GM06990 (cell line): ENCODE data around the gene ATG4D.

Experiments used
- DNase-seq: peaks from one replicate; pipeline ENCODE4 v3.0.0-alpha.2; 2011; ENCODE audit not compliant: insufficient read length; ENCODE audit errors: extremely low read depth
- H3K27me3 ChIP-seq: replicated peaks from 2 replicates; pipeline ENCODE4 v1.6.0; 2011; ENCODE audit warnings: low read length; ENCODE audit not compliant: control insufficient read depth, insufficient read depth
- H3K36me3 ChIP-seq: 2 replicates; pipeline ENCODE4 v1.5.1; 2011; ENCODE audit warnings: low read length; ENCODE audit not compliant: control insufficient read depth, insufficient read depth
- H3K4me3 ChIP-seq: replicated peaks from 2 replicates; pipeline ENCODE4 v1.5.1; 2011; ENCODE audit warnings: low read depth, mild to moderate bottlenecking, control low read depth, low read length
- CTCF ChIP-seq: IDR thresholded peaks from 2 replicates; pipeline ENCODE4 v1.5.1; 2011; ENCODE audit warnings: low read length, control low read depth, mild to moderate bottlenecking, inconsistent platforms; ENCODE audit not compliant: insufficient read depth, poor library complexity, severe bottlenecking

Gene ATG4D

GRCh38 chr19:10593148-10593547 is 49.4 kb downstream of the ATG4D start:
- no peaks in the 10 kb centered on the region for H3K27me3 ChIP-seq
- no peak for TF ChIP-seq CTCF
- H3K4me3 ChIP-seq = no peak overlapping the region
- H3K36me3 ChIP-seq = no peaks in the 10 kb centered on the region
- no peak for DNase-seq

GRCh38 chr19:10593820-10594637 is 50.3 kb downstream of the ATG4D start:
- no peaks in the 10 kb centered on the region for H3K27me3 ChIP-seq
- DNase-seq = peak; percentile 70
- TF ChIP-seq CTCF = no peak
- H3K36me3 ChIP-seq = no peaks in the 10 kb centered on the region
- H3K4me3 ChIP-seq = no peak overlapping the region

- no peaks in the 10 kb centered on the region for H3K36me3 ChIP-seq
- TF ChIP-seq CTCF = no peak
- no peaks in the 10 kb centered on the region for H3K27me3 ChIP-seq
- DNase-seq = no peak
- no peak overlapping the region for H3K4me3 ChIP-seq
Measured at GRCh38 chr19:10600149-10600548, 56.4 kb downstream of the ATG4D start.

GRCh38 chr19:10601999-10602329 is 58.3 kb downstream of the ATG4D start:
- Histone ChIP-seq H3K27me3 (no peaks in the 10 kb centered on the region), H3K4me3 (peak overlapping the region; percentile 35), H3K36me3 (no peaks in the 10 kb centered on the region; the same call in 1 of the 2 replicates)
- DNase-seq = no peak
- TF ChIP-seq CTCF = no peak

GRCh38 chr19:10602330-10603083 is 58.8 kb downstream of the ATG4D start:
- Histone ChIP-seq H3K27me3 (no peaks in the 10 kb centered on the region), H3K4me3 (peak overlapping the region; percentile 99), H3K36me3 (no peaks in the 10 kb centered on the region; the same call in 1 of the 2 replicates)
- no peak for TF ChIP-seq CTCF
- peak; percentile 86 for DNase-seq
